SK-N-DZ (cell line): Measurements from ENCODE around the gene TOR4A.

ENCODE experiments used
- DNase-seq: peaks from one replicate; pipeline ENCODE4 v3.0.0-alpha.2; 2015; ENCODE audit warnings: low spot score

TOR4A gene

GRCh38 chr9:137270929-137271695 is 6.4 kb upstream of the TOR4A start:
- no peak for DNase-seq

GRCh38 chr9:137271696-137272076 is 5.8 kb upstream of the TOR4A start:
- no peak for DNase-seq

- no peak for DNase-seq
Measured at GRCh38 chr9:137272241-137273094, 5.1 kb upstream of the TOR4A start.

- DNase-seq = no peak
Measured at GRCh38 chr9:137273095-137273490, 4.4 kb upstream of the TOR4A start.

GRCh38 chr9:137273611-137274320 is 3.8 kb upstream of the TOR4A start:
- no peak for DNase-seq

- DNase-seq = peak; percentile 9
Measured at GRCh38 chr9:137275203-137275587, 2.3 kb upstream of the TOR4A start.

- peak; percentile 21 for DNase-seq
Measured at GRCh38 chr9:137275588-137276472, 1.7 kb upstream of the TOR4A start.

GRCh38 chr9:137276473-137277328 is 825 bp upstream of the TOR4A start:
- peak; percentile 33 for DNase-seq

- DNase-seq = no peak
Measured at GRCh38 chr9:137278061-137278701, 655 bp downstream of the TOR4A start.

GRCh38 chr9:137278721-137279711 is 1.5 kb downstream of the TOR4A start:
- no peak for DNase-seq

- DNase-seq = peak; percentile 13
Measured at GRCh38 chr9:137279741-137280473, 2.4 kb downstream of the TOR4A start.

- DNase-seq = peak; percentile 53
Measured at GRCh38 chr9:137280474-137281344, 3.2 kb downstream of the TOR4A start.

- peak; percentile 15 for DNase-seq
Measured at GRCh38 chr9:137281345-137282116, 4.0 kb downstream of the TOR4A start.

- peak; percentile 82 for DNase-seq
Measured at GRCh38 chr9:137286975-137287383, 9.5 kb downstream of the TOR4A start.

- DNase-seq = no peak
Measured at GRCh38 chr9:137293094-137293481, 15.6 kb downstream of the TOR4A start.
